ENCODE data around the gene YWHAG.
A peak's percentile ranks its signal among the peaks of the same experiment; 100 is the strongest.
"Not testable (repeated sequence)": the region's sequence is repeated elsewhere in the genome, so short reads cannot be mapped to it uniquely, and the experiment has no call there.

The YWHAG gene

DNA sequence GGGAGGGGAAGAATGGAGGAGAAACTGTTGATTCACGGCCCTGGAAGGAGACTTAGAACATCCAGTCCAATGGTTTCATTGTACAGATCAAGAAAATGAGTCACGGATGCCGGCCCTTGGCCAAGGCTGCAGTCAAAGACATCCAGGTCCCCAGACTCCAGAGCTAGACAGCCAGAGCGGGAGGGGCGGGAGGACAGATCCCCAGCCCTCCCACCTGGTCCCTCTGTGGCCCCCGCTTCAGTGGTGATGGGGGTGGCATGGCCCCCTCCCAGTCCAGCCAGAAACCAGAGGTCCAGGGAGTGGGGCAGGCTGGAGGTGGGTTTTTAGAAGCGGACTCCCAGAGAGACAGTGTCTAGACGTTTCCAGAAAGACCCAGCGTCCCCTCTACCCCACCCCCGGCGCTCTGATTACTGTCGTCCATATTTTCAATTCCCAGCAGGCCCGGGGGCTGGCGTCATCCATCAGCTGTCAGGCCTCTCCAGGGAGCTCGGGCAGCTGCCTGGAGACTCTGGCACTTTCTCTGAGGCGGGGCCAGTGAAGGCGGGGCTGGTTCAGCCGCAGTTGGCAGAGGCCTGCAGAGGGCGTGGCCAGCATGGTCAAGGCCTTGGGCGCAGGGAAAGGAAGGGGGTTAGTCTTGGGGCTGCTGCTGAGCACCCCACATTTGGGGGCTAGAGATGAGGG lies 64.3 kb downstream of the YWHAG start:
- DNase-seq (ENCODE audit: low spot score): peak; percentile 96

DNA sequence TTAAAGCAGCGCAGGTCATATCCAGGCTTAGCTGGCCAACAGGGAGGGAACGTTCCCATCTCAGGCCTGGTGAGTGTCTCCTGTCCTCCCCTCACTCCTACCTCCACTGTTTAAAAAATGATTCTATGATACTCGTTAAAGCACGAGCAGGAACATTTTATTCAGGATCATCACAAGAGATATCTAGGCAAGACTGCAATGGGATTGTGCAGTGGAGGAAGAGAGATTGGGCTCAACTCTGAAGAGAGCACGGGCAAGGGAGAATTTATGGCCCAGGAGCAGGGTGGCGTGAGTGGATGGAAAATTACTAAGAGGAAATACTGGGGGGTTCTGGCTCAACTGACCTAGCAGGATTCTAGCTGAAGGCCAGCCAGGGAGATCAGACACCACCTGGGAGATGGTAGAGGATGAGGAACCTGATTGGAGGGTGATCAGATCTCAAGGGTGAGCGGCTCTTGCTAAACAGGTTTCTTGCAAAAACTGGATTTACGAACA lies 65.3 kb downstream of the YWHAG start:
- DNase-seq (ENCODE audit: low spot score): no peak

DNA sequence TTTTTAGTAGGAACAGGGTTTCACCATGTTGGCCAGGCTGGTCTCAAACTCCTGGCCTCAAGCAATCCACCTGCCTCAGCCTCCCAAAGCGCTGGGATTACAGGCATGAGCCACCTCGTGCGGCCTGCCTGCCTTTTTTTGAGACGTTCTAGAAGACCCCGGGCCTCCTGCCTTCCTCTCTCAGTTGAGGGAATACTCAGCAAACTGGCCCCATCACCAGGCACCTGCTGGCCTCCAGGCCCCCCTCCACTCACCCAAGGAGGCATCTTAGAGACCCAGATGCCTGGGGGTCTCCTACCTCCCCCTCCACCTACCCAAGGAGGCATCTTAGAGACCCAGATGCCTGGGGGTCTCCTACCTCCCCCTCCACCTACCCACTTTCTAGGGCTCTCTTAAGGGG lies 65.9 kb downstream of the YWHAG start:
- DNase-seq (ENCODE audit: low spot score): not testable (repeated sequence)

DNA sequence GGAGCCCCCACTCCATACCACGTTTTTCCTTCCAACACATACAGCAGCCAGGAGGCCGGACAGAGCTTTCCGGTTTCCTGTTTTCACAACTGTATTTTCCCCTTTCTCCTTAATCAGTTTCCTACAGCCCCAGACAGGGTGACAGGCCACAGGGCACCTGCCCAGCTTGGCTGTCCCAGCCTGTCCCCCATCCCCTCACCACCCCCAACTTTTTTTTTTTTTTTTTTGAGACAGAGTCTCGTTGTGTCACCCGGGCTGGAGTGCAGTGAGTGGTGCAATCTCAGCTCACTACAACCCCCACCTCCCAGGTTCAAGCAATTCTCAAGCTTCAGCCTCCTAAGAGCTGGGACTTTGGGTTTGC lies 66.6 kb downstream of the YWHAG start:
- no peak for DNase-seq (ENCODE audit: low spot score)

DNA sequence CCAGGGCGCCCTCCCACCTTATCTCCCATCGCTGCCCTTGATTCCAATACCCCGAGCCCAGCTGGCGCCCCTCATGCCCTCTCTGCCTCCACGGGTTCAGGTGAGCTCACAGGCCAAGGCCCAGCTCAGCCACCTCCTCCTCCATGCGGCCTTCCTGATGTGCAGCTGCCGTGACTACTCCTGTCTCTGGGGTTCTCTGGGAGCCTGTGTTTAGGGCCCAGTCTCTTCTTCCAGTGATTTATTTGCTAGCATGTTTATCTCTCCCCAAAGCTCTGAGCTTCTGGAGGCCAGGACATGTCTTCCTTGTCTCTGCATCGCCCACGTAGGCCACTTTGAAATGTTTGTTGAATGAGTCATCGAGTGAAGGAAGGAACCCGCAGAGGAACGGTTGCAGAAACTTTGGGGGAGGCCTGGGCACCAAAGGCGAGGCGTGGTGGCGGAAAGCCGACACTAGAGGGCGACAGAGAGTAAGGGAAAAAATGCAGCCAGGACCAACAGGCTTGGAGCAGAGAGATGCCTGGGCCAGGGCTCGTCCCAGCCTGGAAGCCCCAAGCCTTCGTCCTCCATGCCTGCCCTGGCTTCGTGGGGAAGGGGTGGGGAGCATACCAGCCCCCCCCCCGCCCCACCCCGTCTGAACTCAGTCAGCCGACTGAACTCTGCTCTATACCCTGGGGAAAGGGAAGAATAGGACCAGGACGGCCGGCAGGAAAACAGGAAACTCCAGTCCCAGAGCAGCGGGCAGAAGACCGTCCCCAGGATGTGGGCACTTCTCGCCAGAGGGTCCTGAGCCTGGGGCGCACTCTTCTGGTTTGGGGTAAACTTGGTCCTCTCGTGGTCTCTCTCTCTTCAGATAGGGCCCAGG lies 67.2 kb downstream of the YWHAG start:
- peak; percentile 87 for DNase-seq (ENCODE audit: low spot score)

DNA sequence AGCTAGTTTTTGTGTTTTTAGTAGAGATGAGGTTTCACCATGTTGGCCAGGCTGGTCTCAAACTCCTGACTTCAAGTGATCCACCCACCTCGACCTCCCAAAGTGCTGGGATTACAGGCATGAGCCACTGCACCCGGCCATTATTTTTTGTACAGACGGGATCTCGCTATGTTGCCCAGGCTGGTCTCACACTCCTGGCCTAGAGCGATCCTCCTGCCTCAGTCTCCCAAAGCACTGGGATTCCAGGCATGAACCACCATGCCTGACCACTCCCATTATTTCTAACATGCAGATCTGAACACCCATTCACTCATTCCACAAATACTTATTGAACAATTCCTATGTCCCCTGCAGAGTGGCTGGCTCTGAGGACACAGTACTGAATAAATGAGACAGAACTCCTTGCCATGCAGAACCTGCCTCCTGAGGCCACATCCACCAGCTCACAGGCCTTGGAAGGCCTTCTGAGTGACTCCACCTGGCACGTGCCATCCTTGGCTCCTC lies 67.9 kb downstream of the YWHAG start:
- DNase-seq (ENCODE audit: low spot score): not testable (repeated sequence)

DNA sequence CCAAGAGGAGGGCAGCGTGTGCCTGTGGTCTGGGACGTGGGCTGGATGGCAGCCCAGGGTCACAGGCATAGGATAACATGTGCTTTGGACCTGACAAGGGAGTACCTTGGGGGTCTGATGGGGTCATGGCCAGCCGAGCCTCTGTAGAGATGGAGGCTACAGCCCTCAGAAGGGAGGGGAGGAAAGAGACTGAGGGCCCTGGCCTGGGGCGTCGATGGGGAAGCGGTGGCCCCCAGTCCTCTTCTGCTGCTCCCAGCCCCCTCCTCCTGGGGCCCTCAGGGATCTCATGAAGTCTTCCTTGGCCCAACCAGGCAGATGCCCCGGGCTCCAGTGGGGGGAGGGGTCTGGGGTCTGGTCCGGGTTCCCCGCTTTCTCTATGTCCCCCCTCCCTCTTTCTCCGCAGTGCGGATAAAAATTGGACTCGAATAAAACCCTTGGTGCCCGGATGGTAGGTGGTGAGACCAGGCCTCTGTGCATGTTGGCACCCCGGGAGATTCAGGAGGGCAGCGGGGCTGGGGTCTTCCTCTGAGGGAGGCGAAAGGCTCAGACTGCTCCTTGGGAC lies 71.9 kb downstream of the YWHAG start:
- DNase-seq (ENCODE audit: low spot score): no peak

DNA sequence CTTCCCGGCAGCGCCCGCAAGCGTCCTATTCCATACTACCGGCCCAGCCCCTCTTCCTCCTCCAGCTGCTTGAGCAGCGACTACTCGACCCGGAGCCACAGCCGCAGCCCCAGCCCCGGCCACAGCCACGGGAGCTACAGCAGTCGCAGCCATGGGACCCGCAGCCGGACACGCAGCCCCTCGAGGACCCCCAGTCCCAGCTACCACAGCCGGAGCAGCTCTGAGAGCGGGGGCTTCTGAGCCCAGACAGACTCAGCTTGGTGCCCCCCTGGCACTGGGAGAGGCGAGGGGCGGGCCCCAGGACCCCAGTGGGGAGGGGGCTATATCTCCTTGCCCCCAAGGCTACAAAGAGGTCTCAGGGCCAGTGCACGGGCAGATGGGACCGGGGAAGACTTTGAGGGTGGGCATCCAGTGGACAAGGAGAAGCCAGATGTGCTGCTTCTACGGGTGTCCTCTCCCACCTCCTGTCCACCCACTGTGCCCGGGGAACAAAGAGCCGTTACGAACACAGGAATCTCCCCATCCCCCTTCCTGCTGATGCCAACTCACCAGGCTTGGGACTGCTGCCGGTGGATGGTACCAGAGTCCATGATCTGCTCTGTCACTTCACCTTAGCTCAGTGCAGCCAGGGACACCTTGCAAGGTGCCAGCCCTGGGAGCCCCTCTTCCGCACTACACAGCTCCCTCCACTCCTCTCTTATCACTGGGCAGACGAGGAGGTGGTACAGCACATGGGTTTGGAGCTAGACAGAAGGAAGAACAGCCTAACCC lies 73.0 kb downstream of the YWHAG start:
- no peak for DNase-seq (ENCODE audit: low spot score)

DNA sequence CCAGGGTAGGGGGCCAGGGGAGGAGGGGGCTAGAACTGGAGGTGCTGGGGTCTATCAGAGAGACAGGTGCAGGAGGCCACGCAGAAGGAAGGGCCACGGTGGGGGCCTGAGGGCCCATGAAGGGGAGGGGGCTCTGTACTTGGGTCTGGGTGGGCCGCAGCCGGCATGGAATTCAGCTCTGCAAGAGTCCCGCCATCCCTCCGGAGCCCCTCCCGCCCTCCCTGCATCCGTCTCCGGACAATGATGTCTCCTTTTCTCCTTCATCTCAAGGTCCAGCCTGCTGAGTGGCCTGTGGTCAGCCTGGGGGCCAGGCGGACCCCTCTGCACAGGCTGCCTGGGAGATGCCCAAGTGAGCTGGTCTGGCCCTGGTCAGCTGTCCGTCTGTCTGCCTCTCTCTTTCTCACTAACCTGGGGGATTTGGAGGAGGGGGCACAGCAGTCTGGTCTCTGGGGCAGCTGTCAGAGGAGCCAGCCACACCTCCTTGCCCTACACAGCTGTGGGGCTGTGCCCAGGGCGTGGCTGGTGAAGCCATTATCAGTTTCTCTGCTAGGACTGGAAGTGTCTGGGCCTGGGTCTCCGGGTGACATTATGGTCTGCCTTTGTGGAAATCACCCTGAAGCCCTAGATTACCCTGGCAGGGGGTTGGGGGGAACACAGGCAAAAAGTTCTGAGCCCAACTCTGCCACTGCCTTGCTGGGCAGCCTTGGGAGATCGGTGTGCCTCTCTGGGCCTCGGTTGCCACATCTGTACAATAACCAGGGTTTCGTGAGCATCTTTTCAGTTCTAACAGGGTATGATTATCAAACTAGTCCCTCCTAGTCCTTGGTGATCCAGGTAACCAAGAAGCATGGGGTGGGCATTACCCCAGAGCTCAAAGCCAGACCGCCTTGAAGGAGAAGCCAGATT lies 75.3 kb downstream of the YWHAG start:
- DNase-seq (ENCODE audit: low spot score): no peak

DNA sequence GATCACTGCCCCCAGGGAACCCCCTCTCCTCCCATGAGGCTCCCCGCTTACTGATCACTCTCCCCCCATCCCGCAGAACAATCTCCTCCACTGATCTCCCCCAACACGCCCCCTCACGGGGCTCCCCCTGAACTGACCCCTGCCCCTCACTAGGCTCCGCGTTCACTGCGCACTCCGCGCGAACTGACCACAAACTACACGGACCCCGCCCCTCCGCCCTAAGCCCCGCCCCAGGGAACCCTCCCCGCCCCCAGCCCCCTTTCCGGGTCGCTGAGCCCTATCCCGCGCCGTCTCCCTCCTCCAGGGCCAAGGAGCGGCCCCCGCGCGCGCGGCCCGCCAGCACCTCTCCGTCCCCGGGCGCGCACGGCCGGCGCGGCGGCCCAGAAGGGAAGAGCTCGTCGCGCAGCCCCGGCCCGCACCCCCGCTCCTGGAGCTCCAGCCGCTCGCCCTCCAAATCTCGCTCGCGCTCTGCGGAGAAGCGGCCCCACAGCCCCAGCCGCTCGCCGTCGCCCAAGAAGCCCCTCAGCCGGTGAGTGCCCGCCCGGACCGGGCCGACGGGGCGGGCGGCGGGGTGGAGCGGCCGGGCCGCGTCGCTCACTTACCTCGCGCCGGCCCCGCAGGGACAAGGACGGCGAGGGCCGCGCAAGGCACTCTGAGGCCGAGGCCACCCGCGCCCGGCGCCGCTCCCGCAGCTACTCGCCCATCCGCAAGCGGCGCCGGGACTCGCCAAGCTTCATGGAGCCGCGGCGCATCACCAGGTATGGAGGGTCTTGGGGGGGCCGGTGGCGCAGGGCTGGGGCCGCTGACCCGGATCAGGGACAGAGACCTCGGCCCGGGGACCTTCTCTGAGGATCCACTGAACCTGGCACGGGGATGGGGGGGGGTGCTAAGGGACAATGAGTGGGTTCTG lies 76.2 kb downstream of the YWHAG start:
- no peak for DNase-seq (ENCODE audit: low spot score)

DNA sequence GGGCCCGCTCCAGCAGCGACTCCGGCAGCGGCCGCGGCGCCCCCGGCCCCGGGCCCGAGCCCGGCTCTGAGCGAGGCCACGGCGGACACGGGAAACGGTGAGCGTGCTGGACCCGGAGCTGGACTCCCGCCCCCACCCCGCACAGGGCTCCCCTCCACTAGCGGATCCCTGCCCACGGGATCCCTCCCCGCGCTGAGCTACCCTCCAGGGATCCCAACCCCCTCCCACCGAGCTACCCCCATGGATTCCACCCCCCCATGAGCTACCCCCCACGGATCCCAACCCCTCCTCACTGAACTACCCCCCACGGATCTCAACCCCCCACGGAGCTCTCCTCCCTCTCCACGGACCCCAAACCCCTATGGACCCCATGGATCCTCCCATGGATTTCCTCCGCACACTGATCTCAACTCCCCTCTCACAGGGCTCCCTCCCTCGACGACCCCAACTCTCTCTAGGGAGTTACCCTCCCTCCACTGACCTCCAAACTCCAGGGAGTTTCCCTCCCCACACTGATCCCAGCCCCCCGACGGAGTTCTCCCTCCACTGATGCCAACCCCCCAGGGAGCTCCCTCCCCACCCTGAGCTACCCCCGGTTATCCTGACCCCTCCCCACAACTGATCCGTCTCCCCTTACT lies 77.0 kb downstream of the YWHAG start:
- no peak for DNase-seq (ENCODE audit: low spot score)

DNA sequence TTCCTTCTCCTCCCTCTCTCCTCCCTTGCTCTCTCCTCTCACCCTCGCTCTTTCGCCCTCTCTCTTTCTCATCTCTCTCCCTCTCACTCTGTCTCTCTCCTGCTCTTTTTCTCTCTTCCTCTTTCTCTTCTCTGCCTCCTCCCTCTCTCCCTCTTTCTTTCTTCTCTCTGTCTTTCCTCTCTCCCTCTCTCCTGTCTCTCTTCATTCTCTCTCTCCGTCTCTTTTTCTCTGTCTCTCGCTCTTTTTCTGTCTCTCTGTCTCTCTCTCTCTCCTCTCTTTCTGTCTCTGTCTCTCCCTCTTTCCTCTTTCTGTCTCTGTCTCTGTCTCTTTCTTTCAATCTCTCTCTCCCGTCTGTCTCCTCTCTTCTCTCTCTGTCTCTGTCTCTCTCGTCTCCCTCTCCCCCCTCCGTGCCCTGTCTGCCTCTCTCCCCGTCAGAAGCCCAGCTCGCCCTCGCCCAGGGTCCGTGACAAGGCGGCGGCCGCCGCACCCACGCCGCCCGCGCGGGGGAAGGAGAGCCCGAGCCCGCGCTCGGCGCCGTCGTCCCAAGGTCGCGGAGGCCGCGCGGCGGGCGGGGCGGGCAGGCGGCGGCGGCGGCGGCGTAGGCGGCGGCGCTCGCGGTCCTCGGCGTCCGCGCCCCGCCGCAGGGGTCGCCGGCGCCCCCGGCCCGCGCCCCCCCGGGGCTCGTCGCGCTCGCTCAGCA lies 77.6 kb downstream of the YWHAG start:
- DNase-seq (ENCODE audit: low spot score): no peak

DNA sequence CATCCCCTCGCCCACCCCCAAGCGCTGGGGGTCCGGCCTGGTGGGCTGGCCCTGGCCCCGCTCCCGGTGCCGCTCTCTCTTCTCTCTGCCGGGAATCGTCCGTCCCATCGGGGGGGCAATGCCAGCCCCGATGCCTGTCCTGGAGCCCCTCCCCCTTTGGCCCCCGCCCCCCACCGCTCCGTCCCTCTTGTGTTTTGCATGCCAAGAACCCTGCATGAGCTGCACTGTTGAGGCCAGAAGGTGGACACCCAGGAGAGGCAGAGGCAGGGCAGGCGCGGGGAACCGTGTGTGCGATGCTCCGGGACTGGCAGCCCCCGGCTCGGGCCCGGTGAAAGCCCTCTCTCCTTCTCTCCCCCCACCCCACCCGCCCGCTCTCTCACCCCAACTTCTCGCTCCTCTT lies 78.4 kb downstream of the YWHAG start:
- no peak for DNase-seq (ENCODE audit: low spot score)

DNA sequence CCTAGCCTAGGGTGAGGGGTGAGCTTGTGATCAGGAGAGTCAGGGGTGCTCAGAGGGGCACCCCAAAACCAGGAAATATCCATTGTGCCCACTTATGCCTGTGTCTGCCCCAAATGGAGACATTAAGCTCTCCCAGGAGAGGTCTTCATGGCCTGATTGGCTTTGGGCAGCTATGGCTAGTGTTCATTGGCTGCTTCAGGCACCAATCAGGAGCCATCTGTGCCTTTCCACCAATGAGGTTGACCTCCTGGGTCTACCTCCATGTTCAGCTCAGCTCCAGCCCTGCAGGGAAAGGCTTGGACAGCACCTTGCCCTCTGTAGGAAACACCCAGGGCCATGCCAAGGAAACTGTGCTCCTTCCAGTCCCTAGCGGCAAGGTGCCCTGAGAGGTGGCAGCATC lies 80.3 kb downstream of the YWHAG start:
- DNase-seq (ENCODE audit: low spot score): no peak

Data from globus pallidus (tissue), 1 donor.